Activated naive CD4-positive, alpha-beta T cell treated with anti-CD3 and anti-CD28 coated beads for 36 hours (primary cell): ENCODE measurements around the gene DCAF7. TPM values are rescaled to one million over a fixed set of nuclear protein-coding genes. Genes with fewer than 3 reads are reported as not detected.

Experiments used
- CTCF ChIA-PET: fragments of 350-600 bp; sonication (Branson Sonifier 250); formaldehyde crosslinking; loops from one replicate; lab custom pipeline; 2021; ENCODE audit warnings: antibody characterized with exemption; lab: Charles Lee
- DNase-seq: peaks from one replicate; pipeline ENCODE4 v3.0.0-alpha.2; 2020
- H3K27ac Mint-ChIP-seq: one replicate; pipeline ENCODE4 v1.8.0; 2021; ENCODE audit warnings: mild to moderate bottlenecking, mixed read lengths
- H3K27me3 Mint-ChIP-seq: one replicate; pipeline ENCODE4 v1.8.0; 2021; ENCODE audit warnings: low read depth, mixed read lengths
- H3K36me3 Mint-ChIP-seq: one replicate; pipeline ENCODE4 v1.8.0; 2021; ENCODE audit warnings: low read depth, mixed read lengths
- H3K4me1 Mint-ChIP-seq: one replicate; pipeline ENCODE4 v1.8.0; 2021; ENCODE audit warnings: low read depth, mixed read lengths
- H3K4me3 Mint-ChIP-seq: one replicate; pipeline ENCODE4 v1.8.0; 2021; ENCODE audit warnings: mild to moderate bottlenecking, moderate library complexity, mixed read lengths
- H3K9me3 Mint-ChIP-seq: one replicate; pipeline ENCODE4 v1.8.0; 2021; ENCODE audit warnings: mixed read lengths
- intact Hi-C: fragments of 100-400 bp; cut with micrococcal nuclease; formaldehyde crosslinking; loops from one replicate; pipeline ENCODE4 v1.15.1; 2023
- total RNA-seq, 2 experiments: library from RNA; stranded (reverse); gene quantifications; one replicate each; pipeline ENCODE4 v1.2.3, GENCODE V29; 2021

Gene DCAF7
- total RNA-seq, 2 experiments from 2014 or later: 102 to 103 TPM

- CTCF ChIA-PET: no interaction called here
- Mint-ChIP-seq H3K27ac (no peak overlapping the region), H3K9me3 (no peaks in the 10 kb centered on the region), H3K4me1 (peaks cover 2% of the 10 kb centered on the region), H3K27me3 (peaks cover 27% of the 10 kb centered on the region), H3K36me3 (no peaks in the 10 kb centered on the region), H3K4me3 (no peak overlapping the region)
- intact Hi-C loops: no loop called here
- no peak for DNase-seq
These were observed 9.7 kb upstream of the DCAF7 start for GRCh38 chr17:63540590-63540989.

GRCh38 chr17:63542218-63542545, 8.1 kb upstream of the DCAF7 start:
- Mint-ChIP-seq H3K36me3 (no peaks in the 10 kb centered on the region), H3K4me1 (peaks cover 2% of the 10 kb centered on the region), H3K9me3 (no peaks in the 10 kb centered on the region), H3K4me3 (no peak overlapping the region), H3K27ac (no peak overlapping the region), H3K27me3 (peaks cover 24% of the 10 kb centered on the region)
- no peak for DNase-seq
- CTCF ChIA-PET: no interaction called here
- intact Hi-C loops: no loop called here

DNA sequence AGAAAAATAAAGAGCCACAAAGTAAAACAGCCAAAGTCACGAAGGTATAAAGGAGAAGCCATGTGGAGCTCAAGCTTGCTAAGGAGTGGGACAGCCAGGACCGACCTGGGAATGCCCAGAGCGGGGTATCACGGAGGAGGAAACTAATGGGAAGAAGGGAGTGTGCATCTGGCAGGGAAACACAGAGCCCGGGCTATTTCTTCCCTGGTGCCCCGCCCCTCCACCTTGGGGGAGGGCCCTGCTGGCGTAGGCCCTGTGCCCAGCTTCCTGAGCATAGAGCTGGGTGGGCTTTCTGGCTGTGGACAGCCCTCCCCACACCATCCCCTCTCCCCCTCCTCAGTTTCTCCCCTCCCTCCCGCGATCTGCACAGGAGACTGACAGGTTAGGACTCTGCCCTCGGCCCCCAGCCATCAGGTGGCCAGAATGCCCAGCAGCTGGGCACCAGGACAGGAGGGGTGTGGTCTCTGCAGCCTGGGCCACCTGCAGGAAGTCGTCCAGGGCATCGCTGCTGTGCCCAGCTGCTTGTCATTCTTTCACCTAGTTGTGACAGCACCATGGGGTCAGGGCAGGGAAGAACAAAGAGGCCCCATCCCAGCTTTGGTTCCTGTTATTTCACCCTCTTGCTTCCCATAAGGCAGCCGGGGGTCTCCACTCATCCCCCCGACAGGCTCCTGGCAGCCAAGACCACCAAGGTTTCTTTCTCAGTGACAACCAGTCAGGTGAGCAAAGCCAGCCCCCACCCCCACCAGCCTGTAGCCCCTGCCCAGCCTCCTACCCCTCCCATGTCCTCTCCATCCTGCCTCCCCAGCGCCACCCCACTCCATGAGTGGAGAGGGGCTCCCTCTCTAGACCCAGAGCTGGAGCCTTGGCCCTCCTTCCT, 7.1 kb upstream of the DCAF7 start:
- Mint-ChIP-seq H3K27ac (no peak overlapping the region), H3K27me3 (peaks cover 16% of the 10 kb centered on the region), H3K9me3 (no peaks in the 10 kb centered on the region), H3K4me1 (peaks cover 2% of the 10 kb centered on the region), H3K36me3 (no peaks in the 10 kb centered on the region), H3K4me3 (no peak overlapping the region)
- CTCF ChIA-PET: interaction anchor here (0.6 kb wide), 1 partner anchor 27 kb away, joined by 3 read pairs; no protein-coding TSS in a partner anchor
- no peak for DNase-seq
- intact Hi-C loops: no loop called here

GRCh38 chr17:63543822-63544420, 6.4 kb upstream of the DCAF7 start:
- Mint-ChIP-seq H3K9me3 (no peaks in the 10 kb centered on the region), H3K4me3 (no peak overlapping the region), H3K27me3 (peaks cover 10% of the 10 kb centered on the region), H3K36me3 (no peaks in the 10 kb centered on the region), H3K27ac (no peak overlapping the region), H3K4me1 (no peaks in the 10 kb centered on the region)
- CTCF ChIA-PET: interaction anchor here (0.6 kb wide), 1 partner anchor 27 kb away, joined by 3 read pairs; no protein-coding TSS in a partner anchor
- DNase-seq: no peak
- intact Hi-C loops: no loop called here

GRCh38 chr17:63544467-63545301, 5.6 kb upstream of the DCAF7 start:
- H3K9me3 Mint-ChIP-seq: no peaks in the 10 kb centered on the region
- no peak overlapping the region for H3K27ac Mint-ChIP-seq
- H3K4me3 Mint-ChIP-seq: no peak overlapping the region
- H3K27me3 Mint-ChIP-seq: peaks cover 2% of the 10 kb centered on the region
- intact Hi-C loops: no loop called here
- H3K4me1 Mint-ChIP-seq: no peaks in the 10 kb centered on the region
- H3K36me3 Mint-ChIP-seq: no peaks in the 10 kb centered on the region
- CTCF ChIA-PET: interaction anchor here (0.6 kb wide), 1 partner anchor 1985 kb away, joined by 7 read pairs; no protein-coding TSS in a partner anchor
- no peak for DNase-seq

DNA sequence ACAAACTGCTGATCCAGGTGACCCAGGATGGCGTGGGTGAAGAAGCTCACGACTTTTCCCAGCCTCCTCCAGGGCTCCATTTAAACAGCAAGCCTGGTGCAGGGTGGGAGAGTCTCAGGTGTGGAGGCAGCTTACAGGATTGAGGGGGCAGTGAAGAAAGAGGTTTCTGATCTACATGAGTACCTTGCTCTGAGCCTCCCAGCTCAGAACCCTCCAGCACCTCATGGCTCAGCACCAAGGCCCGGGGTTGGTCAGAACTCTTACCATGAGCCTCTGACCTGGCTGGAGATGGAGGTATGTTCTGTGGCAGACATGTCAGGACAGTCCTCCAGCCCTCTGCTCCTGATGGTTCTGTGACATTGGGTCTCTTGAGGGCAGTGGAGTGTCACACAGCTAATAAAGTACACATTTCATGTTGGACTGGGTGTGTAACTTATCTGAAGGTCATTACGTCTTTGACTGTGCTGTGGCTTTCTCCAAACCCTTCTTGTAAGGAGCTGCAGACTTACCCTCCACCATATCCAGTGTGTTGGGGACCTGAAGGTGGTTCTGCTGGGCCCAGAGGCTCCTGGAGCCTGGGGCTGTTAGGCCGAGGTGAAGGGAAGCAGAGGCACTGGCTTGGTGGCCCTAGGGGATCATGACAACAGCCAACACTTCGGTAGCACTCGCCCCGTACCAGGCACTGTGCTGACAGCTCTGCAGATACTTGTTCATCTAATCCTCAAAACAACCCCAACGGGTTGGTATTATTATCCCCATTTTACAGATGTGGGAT, 3.8 kb upstream of the DCAF7 start:
- CTCF ChIA-PET: interaction anchor here (0.8 kb wide), 1 partner anchor 100 kb away, joined by 3 read pairs; no protein-coding TSS in a partner anchor
- intact Hi-C loops: no loop called here
- H3K27ac Mint-ChIP-seq: no peak overlapping the region

DNA sequence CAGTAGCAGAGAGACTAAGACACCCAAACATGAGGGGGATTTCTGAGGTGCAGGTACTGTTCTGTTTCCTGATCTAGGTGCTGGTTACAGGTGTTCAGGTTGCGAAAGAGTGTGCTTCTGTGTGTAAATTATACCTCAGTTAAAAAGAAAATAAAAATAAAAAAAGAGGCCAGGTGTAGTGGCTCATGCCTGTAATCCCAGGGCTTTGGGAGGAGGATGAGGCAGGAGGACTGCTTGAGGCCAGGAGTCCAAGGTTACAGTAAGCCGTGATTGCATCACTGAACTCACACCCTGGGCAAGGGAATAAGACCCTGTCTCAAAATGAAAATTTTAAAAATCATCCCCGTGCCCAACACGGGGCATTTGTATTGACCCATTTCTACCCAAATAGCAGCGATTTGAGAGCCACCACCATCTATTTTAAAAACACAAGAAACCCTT, 3.2 kb upstream of the DCAF7 start:
- Mint-ChIP-seq H3K27ac (no peak overlapping the region), H3K27me3 (no peaks in the 10 kb centered on the region), H3K9me3 (no peaks in the 10 kb centered on the region), H3K36me3 (peaks cover 6% of the 10 kb centered on the region), H3K4me3 (no peak overlapping the region), H3K4me1 (peaks cover 3% of the 10 kb centered on the region)
- CTCF ChIA-PET: no interaction called here
- DNase-seq: no peak
- intact Hi-C loops: no loop called here

More for the DNA sequence above, 3.8 kb upstream of the DCAF7 start:
- Mint-ChIP-seq H3K9me3 (no peaks in the 10 kb centered on the region), H3K4me3 (no peak overlapping the region), H3K36me3 (peaks cover 4% of the 10 kb centered on the region), H3K27me3 (no peaks in the 10 kb centered on the region), H3K4me1 (no peaks in the 10 kb centered on the region)
- no peak for DNase-seq

GRCh38 chr17:63549289-63549945, 860 bp upstream of the DCAF7 start:
- Mint-ChIP-seq H3K27me3 (no peaks in the 10 kb centered on the region), H3K9me3 (no peaks in the 10 kb centered on the region), H3K4me1 (peaks cover 25% of the 10 kb centered on the region), H3K4me3 (peak overlapping the region; percentile 82), H3K36me3 (peaks cover 12% of the 10 kb centered on the region), H3K27ac (peak overlapping the region; percentile 94)
- intact Hi-C loops: no loop called here
- no peak for DNase-seq
- CTCF ChIA-PET: interaction anchor here (0.6 to 1.2 kb wide), 5 partner anchors 29 to 122 kb away, joined by 3 to 7 read pairs (median 5); no protein-coding TSS in a partner anchor

DNA sequence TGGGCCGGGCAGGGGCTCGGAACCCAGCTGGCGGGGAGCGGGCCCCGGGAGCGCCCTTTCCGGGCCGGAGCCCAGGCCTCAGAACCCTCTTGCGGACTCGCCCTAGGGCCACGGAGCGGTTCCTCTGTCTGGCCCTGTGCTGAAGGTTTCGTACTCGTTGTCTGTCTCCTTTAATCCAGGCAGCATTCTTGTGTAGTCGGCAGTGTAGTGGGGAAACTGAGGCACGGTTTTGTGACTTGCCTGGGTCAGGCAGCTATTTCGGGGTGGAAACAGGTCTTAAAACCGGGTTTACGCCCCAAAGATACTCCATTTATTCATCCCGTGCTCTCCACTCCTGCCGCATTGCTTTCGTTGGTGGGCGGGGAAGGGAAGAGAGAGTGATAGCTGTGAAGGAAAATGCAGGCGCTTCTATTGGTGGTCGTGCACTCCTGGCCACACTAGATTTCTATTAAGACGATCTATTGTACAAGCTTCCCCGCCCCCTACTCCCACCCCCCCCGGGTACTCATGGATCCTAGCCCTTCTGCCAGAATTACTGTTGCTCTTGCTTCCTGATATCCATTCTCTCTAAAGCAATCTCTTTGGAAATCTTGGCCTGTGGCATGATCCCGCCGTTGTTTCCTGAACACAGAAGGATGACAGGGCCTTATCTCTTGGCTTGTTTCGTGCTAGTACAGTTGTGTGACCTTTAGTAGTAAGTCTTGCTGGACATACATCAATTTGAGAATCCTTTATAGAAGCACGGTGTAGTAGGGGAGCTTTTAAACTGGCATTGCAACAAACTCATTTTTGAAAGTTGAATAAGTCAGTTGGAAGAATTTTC, 751 bp downstream of the DCAF7 start:
- H3K9me3 Mint-ChIP-seq: no peaks in the 10 kb centered on the region
- H3K27ac Mint-ChIP-seq: peak overlapping the region; percentile 94
- intact Hi-C loops: loop anchor here (1.0 to 2.0 kb wide), 8 partner anchors 49 to 292 kb away; partner anchors contain the start of genes CYB561, FTSJ3, MAP3K3 and PSMC5
- DNase-seq: peak; percentile 41
- H3K4me1 Mint-ChIP-seq: peaks cover 42% of the 10 kb centered on the region
- CTCF ChIA-PET: interaction anchor here (0.7 to 3.2 kb wide), 2 partner anchors 59 to 61 kb away, joined by 3 to 14 read pairs; no protein-coding TSS in a partner anchor
- H3K27me3 Mint-ChIP-seq: no peaks in the 10 kb centered on the region
- H3K4me3 Mint-ChIP-seq: peak overlapping the region; percentile 82
- H3K36me3 Mint-ChIP-seq: peaks cover 12% of the 10 kb centered on the region

DNA sequence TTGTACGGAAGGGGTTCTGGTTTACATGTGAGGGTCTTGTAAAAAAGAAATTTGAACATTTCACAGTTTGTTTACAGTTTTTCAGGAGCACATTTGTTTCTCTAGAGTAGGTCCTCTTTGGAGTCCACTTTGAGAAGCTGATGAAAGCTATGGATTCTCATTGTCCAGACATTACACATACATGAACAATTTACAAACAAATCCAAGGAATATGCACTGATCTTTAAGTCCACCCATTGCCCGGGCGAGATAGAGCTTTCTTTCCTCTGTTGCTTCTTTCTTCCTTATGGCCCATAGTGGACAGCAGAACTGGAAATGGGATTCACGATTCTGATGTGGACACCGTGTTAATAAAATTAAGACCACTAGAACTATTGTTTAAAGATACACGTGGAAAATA, 1.9 kb downstream of the DCAF7 start:
- Mint-ChIP-seq H3K4me3 (peak overlapping the region; percentile 82), H3K36me3 (peaks cover 17% of the 10 kb centered on the region), H3K9me3 (no peaks in the 10 kb centered on the region), H3K27ac (no peak overlapping the region), H3K27me3 (no peaks in the 10 kb centered on the region), H3K4me1 (peaks cover 50% of the 10 kb centered on the region)
- no peak for DNase-seq
- intact Hi-C loops: no loop called here
- CTCF ChIA-PET: interaction anchor here (3.2 kb wide), 1 partner anchor 60 kb away, joined by 14 read pairs; no protein-coding TSS in a partner anchor
